HEK293T (cell line): ENCODE data around the gene TEC.

Experiments used
- CTCF ChIA-PET: fragments of 350-600 bp; formaldehyde crosslinking; extraction: SDS; loops from one replicate; lab custom pipeline; 2021; ENCODE audit warnings: antibody characterized with exemption, inconsistent platforms; lab: Yijun Ruan, JAX
- POLR2A ChIA-PET: fragments of 350-600 bp; formaldehyde crosslinking; extraction: SDS; loops from one replicate; lab custom pipeline; 2020; ENCODE audit warnings: antibody characterized with exemption, inconsistent platforms; lab: Yijun Ruan, JAX
- DNase-seq: peaks from one replicate; pipeline ENCODE4 v3.0.0; 2012; ENCODE audit warnings: mixed read lengths; ENCODE audit errors: extremely low spot score
- ARNT ChIP-seq: fragments of 450-650 bp; IDR thresholded peaks from 2 replicates; pipeline ENCODE4 v1.6.1; 2017; ENCODE audit warnings: mild to moderate bottlenecking
- BHLHE40 ChIP-seq: fragments of 450-650 bp; IDR thresholded peaks from 2 replicates; pipeline ENCODE4 v1.6.1; 2016; ENCODE audit warnings: mild to moderate bottlenecking, moderate library complexity, borderline replicate concordance
- CTBP1 ChIP-seq: fragments of 450-650 bp; IDR thresholded peaks from 2 replicates; pipeline ENCODE4 v1.6.1; 2016; ENCODE audit warnings: borderline replicate concordance
- ELF4 ChIP-seq: fragments of 450-650 bp; IDR thresholded peaks from 2 replicates; pipeline ENCODE4 v1.6.1; 2017; ENCODE audit warnings: antibody characterized with exemption
- FOXA1 ChIP-seq: fragments of 450-650 bp; IDR thresholded peaks from 2 replicates; pipeline ENCODE4 v1.6.1; 2016; ENCODE audit warnings: mild to moderate bottlenecking
- FOXK2 ChIP-seq: fragments of 450-650 bp; IDR thresholded peaks from 2 replicates; pipeline ENCODE4 v1.6.1; 2016; ENCODE audit warnings: mild to moderate bottlenecking
- FOXM1 ChIP-seq: fragments of 450-650 bp; IDR thresholded peaks from 2 replicates; pipeline ENCODE4 v1.6.1; 2017; ENCODE audit warnings: mild to moderate bottlenecking, borderline replicate concordance
- HDGF ChIP-seq: fragments of 450-650 bp; IDR thresholded peaks from 2 replicates; pipeline ENCODE4 v1.6.1; 2017; ENCODE audit warnings: antibody characterized with exemption, borderline replicate concordance
- L3MBTL2 ChIP-seq: fragments of 450-650 bp; conservative IDR thresholded peaks from 2 replicates; pipeline ENCODE4 v1.6.1; 2016; ENCODE audit warnings: mild to moderate bottlenecking
- LEF1 ChIP-seq: fragments of 450-650 bp; IDR thresholded peaks from 2 replicates; pipeline ENCODE4 v1.6.1; 2017; ENCODE audit warnings: mild to moderate bottlenecking, borderline replicate concordance
- NFRKB ChIP-seq: fragments of 450-650 bp; IDR thresholded peaks from 2 replicates; pipeline ENCODE4 v1.6.1; 2016; ENCODE audit warnings: mild to moderate bottlenecking, moderate library complexity
- SP1 ChIP-seq: fragments of 450-650 bp; IDR thresholded peaks from 2 replicates; pipeline ENCODE4 v1.6.1; 2017
- SUZ12 ChIP-seq: fragments of 450-650 bp; IDR thresholded peaks from 2 replicates; pipeline ENCODE4 v1.6.1; 2016; ENCODE audit warnings: mild to moderate bottlenecking
- TARDBP ChIP-seq: fragments of 450-650 bp; IDR thresholded peaks from 2 replicates; pipeline ENCODE4 v1.6.1; 2016
- ZNF384 ChIP-seq: fragments of 450-650 bp; IDR thresholded peaks from 2 replicates; pipeline ENCODE4 v1.6.1; 2016
- TF ChIP-seq, protein P1 (sequence below): fragments of 450-650 bp; IDR thresholded peaks from 2 replicates; pipeline ENCODE4 v1.6.1; 2016

Gene TEC

DNA sequence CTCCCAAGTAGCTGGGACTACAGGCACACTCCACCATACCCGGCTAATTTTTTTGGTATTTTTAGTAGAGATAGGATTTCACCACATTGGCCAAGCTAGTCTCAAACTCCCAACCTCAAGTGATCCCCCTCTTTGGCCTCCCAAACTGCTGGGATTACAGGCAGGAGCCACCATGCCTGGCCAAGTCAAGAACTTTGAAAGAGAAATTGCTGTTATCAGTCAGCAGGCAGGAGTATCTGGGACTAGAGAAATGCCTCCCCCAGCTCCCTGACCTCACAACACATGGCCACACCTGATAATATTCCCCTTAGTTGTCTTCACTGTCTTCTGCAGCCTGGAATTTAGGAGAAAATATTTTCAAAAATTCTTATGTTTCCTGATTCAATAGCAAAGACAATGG is 143.0 kb downstream of the TEC start:
- TF ChIP-seq ARNT (no peak), NFRKB (no peak), SUZ12 (no peak), HDGF (no peak), TARDBP (no peak), L3MBTL2 (no peak), FOXK2 (no peak), BHLHE40 (no peak), CTBP1 (no peak), LEF1 (no peak), FOXM1 (no peak), SP1 (no peak), FOXA1 (no peak)
- TF ChIP-seq, protein P1, sequence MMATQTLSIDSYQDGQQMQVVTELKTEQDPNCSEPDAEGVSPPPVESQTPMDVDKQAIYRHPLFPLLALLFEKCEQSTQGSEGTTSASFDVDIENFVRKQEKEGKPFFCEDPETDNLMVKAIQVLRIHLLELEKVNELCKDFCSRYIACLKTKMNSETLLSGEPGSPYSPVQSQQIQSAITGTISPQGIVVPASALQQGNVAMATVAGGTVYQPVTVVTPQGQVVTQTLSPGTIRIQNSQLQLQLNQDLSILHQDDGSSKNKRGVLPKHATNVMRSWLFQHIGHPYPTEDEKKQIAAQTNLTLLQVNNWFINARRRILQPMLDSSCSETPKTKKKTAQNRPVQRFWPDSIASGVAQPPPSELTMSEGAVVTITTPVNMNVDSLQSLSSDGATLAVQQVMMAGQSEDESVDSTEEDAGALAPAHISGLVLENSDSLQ = no peak
- no peak for DNase-seq
- CTCF ChIA-PET = interaction anchor here (0.6 kb wide), 1 partner anchor 170 kb away, joined by 3 read pairs; no protein-coding TSS in a partner anchor
- POLR2A ChIA-PET = no interaction called here

- no peak for DNase-seq
- ChIA-PET POLR2A (no interaction called here), CTCF (interaction anchor here (0.9 kb wide), 1 partner anchor 640 kb away, joined by 3 read pairs; the partner anchor contains the start of gene ATP10D)
- TF ChIP-seq SUZ12 (no peak), TARDBP (no peak), LEF1 (no peak), BHLHE40 (no peak)
These were observed 144.8 kb downstream of the TEC start for GRCh38 chr4:48124870-48125269.

DNA sequence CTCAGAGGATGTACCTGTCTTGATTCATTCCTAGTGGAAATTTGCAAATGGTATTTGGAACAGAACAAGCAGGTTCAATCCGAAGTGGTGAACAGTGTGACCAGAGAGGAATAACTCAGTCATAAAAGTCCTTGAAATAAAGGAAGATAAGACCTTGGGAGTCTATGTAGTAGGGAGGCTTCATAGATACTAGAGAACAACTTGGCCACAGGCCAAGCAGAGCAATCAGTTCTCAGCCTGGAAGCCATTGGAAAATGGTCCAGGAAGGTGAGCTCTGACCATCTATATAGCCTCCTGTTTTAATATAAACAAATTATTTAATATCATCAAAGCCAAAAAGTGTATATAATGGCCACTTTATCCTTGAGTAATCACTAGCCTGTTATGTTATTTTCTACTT is 146.9 kb downstream of the TEC start:
- DNase-seq = no peak
- POLR2A ChIA-PET = no interaction called here
- CTCF ChIA-PET = no interaction called here
- TF ChIP-seq, protein P1 = no peak
- TF ChIP-seq FOXM1 (no peak), CTBP1 (no peak), SP1 (no peak), ZNF384 (no peak), HDGF (no peak), FOXK2 (no peak), ARNT (no peak), NFRKB (no peak), SUZ12 (no peak), TARDBP (no peak), FOXA1 (no peak), BHLHE40 (no peak), ELF4 (no peak), L3MBTL2 (no peak), LEF1 (no peak)

DNA sequence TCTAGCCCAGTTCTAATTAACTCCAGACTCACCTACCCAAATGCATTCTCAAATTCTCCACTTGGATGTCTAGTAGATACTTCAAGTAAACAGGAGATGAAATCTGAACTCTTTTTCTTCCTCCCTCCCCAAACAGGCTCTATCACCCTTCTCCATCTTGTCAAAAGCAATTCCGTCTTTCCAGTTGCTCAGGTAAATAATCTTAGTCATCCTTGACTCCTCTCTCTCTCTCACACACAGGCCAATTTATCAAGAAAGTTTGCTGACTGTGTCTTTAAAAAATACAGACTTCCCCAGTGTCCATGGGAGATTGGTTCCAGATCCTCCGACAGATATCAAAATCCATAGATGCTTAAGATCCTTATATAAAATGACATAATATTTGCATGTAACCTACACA is 148.5 kb downstream of the TEC start:
- no peak for DNase-seq
- TF ChIP-seq SUZ12 (no peak), HDGF (no peak), L3MBTL2 (no peak), ARNT (no peak), ZNF384 (no peak), FOXM1 (no peak), FOXK2 (no peak), FOXA1 (no peak), BHLHE40 (no peak), NFRKB (no peak), LEF1 (no peak), CTBP1 (no peak), SP1 (no peak), ELF4 (no peak), TARDBP (no peak)
- TF ChIP-seq, protein P1 = no peak
- POLR2A ChIA-PET = no interaction called here
- CTCF ChIA-PET = no interaction called here

- TF ChIP-seq TARDBP (no peak), BHLHE40 (no peak), FOXA1 (no peak), FOXK2 (no peak), L3MBTL2 (no peak), SUZ12 (no peak), NFRKB (no peak), LEF1 (no peak), ZNF384 (no peak), HDGF (no peak), ARNT (no peak), SP1 (no peak), FOXM1 (no peak), CTBP1 (no peak), ELF4 (no peak)
- TF ChIP-seq, protein P1 = no peak
- no peak for DNase-seq
- POLR2A ChIA-PET = no interaction called here
- CTCF ChIA-PET = interaction anchor here (0.6 kb wide), 1 partner anchor 187 kb away, joined by 5 read pairs; no protein-coding TSS in a partner anchor
These were observed 149.5 kb downstream of the TEC start for GRCh38 chr4:48120132-48120531.
